Measurements from ENCODE around the gene COL23A1.

DNA sequence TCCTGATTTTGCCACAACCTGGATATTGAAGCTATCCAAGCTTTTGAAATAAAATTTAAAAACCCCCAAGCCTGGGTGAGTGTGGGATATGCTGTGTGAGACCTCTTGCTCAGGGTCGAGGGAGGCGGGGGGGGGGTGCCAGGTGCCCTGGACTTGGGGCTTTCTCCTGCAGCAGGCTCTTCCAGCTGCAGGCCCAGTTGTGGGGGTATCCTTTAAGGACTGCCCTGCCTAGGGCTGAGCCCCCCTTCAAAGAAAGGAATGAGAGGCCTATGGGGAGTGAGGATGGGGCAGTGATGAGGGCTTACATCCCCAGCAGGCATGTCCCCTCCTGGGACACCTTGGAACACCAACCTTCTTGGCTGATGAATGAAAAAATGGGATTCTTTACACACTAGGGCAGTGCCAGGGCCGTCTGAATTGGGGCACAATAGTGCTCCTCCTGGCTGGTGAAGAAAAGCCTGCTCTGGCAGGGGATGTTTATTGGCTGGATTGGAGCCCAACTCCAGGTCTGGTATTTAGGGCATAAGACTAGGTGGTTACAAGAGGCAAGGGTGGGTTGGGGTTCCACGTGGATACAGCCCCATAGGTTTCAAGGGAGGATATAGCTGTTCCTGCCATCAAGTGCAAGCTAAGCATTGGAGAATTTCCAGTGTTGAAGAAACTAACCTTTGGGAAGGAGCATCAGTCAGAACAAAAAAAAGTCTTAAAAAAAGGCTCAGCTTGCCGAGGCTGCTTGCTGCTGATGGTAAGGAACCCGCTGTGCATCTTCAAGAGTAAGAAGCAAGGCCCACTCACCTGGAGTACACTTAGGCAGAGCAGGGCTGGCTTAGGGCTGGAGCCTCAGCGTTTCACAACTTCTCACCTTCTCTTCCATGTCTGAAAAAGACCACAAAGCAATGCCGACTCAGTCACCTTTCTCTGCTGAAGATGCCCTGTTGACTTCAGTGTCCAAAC lies 378.8 kb downstream of the COL23A1 start:
- TF ChIP-seq, protein P1, sequence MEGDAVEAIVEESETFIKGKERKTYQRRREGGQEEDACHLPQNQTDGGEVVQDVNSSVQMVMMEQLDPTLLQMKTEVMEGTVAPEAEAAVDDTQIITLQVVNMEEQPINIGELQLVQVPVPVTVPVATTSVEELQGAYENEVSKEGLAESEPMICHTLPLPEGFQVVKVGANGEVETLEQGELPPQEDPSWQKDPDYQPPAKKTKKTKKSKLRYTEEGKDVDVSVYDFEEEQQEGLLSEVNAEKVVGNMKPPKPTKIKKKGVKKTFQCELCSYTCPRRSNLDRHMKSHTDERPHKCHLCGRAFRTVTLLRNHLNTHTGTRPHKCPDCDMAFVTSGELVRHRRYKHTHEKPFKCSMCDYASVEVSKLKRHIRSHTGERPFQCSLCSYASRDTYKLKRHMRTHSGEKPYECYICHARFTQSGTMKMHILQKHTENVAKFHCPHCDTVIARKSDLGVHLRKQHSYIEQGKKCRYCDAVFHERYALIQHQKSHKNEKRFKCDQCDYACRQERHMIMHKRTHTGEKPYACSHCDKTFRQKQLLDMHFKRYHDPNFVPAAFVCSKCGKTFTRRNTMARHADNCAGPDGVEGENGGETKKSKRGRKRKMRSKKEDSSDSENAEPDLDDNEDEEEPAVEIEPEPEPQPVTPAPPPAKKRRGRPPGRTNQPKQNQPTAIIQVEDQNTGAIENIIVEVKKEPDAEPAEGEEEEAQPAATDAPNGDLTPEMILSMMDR (IDR thresholded peaks at IDR 0.05; ENCODE audit: poor library complexity), result no peak
- TF ChIP-seq EZH2 (IDR thresholded peaks at IDR 0.05; ENCODE audit: borderline replicate concordance) (no peak), EZH2phosphoT487 (IDR thresholded peaks at IDR 0.05; ENCODE audit: low read depth, severe bottlenecking, unreplicated experiment) (no peak)

Data from hepatocyte (in vitro differentiated cells).